HepG2 (cell line): ENCODE measurements around the gene TTLL11. TPM values are rescaled to one million over a fixed set of nuclear protein-coding genes. Genes with fewer than 3 reads are reported as not detected.

Source experiments
- KDM5B ChIP-seq: sonication (generic); formaldehyde crosslinking; IDR thresholded peaks from 2 replicates; pipeline ENCODE4 v1.4.0; 2020; ENCODE audit warnings: missing genetic modification reagents, mild to moderate bottlenecking, borderline replicate concordance
- MAZ ChIP-seq, 2 experiments: sonication (generic) in 1 of 2; formaldehyde crosslinking in 1 of 2; IDR thresholded peaks; 2 replicates each; pipeline versions ENCODE4 v1.5.0 to v1.6.1; 2012 to 2020; ENCODE audit warnings: low read depth in 2 of 2, mild to moderate bottlenecking in 2 of 2, borderline replicate concordance in 1 of 2, improper control_type of control experiment in 1 of 2, low read length in 1 of 2, missing genetic modification reagents in 1 of 2, moderate library complexity in 1 of 2
- MIXL1 ChIP-seq: IDR thresholded peaks from 2 replicates; pipeline ENCODE4 v1.6.1; 2016
- POLR2AphosphoS5 ChIP-seq: IDR thresholded peaks from 2 replicates; pipeline ENCODE4 v1.6.1; 2012; ENCODE audit warnings: low read depth, low read length
- RARA ChIP-seq: IDR thresholded peaks from 2 replicates; pipeline ENCODE4 v1.6.1; 2016; ENCODE audit warnings: missing genetic modification reagents, missing compliant biosample characterization
- RNF2 ChIP-seq: fragments of 450-650 bp; conservative IDR thresholded peaks from 2 replicates; pipeline ENCODE4 v1.6.1; 2016; ENCODE audit warnings: low read depth
- SIX1 ChIP-seq: sonication (generic); formaldehyde crosslinking; IDR thresholded peaks from 2 replicates; pipeline ENCODE4 v1.4.0; 2020; ENCODE audit warnings: missing genetic modification reagents, borderline replicate concordance
- SKI ChIP-seq: fragments of 450-650 bp; IDR thresholded peaks from one replicate; pipeline ENCODE4 v1.6.1; 2018; ENCODE audit warnings: mild to moderate bottlenecking; ENCODE audit not compliant: partially characterized antibody
- SOX13 ChIP-seq, 3 experiments: fragments of 450-650 bp in 1 of 3; sonication (generic) in 1 of 3; formaldehyde crosslinking in 1 of 3; IDR thresholded peaks in 2 of 3; conservative IDR thresholded peaks in 1 of 3; 2 replicates each; pipeline versions ENCODE4 v1.5.0 to v1.6.1; 2016 to 2020; ENCODE audit warnings: antibody characterized with exemption in 1 of 3, mild to moderate bottlenecking in 1 of 3, missing compliant biosample characterization in 1 of 3, missing genetic modification reagents in 1 of 3, moderate library complexity in 1 of 3
- ZMAT3 ChIP-seq: sonication (generic); formaldehyde crosslinking; conservative IDR thresholded peaks from 2 replicates; pipeline ENCODE4 v1.7.0; 2021; ENCODE audit warnings: missing genetic modification reagents
- ZMYM4 ChIP-seq: sonication (generic); formaldehyde crosslinking; IDR thresholded peaks from 2 replicates; pipeline ENCODE4 v1.8.1; 2023; ENCODE audit warnings: mild to moderate bottlenecking, missing genetic modification reagents
- ZNF121 ChIP-seq: sonication (generic); formaldehyde crosslinking; IDR thresholded peaks from 2 replicates; pipeline ENCODE4 v1.5.0; 2020; ENCODE audit warnings: mild to moderate bottlenecking, missing genetic modification reagents
- ZNF230 ChIP-seq: sonication (generic); formaldehyde crosslinking; IDR thresholded peaks from 2 replicates; pipeline ENCODE4 v1.4.0; 2020; ENCODE audit warnings: mild to moderate bottlenecking, missing genetic modification reagents
- ZNF451 ChIP-seq: sonication (generic); formaldehyde crosslinking; IDR thresholded peaks from 2 replicates; pipeline ENCODE4 v1.5.0; 2020; ENCODE audit warnings: mild to moderate bottlenecking, missing genetic modification reagents
- ZNF501 ChIP-seq: sonication (generic); formaldehyde crosslinking; IDR thresholded peaks from 2 replicates; pipeline ENCODE4 v1.5.1; 2020; ENCODE audit warnings: mild to moderate bottlenecking, moderate library complexity, missing genetic modification reagents
- ZNF614 ChIP-seq: IDR thresholded peaks from 2 replicates; pipeline ENCODE4 v1.6.1; 2018; ENCODE audit warnings: missing biosample characterization, missing genetic modification reagents, inconsistent platforms, borderline replicate concordance
- ZNF674 ChIP-seq: sonication (generic); formaldehyde crosslinking; IDR thresholded peaks from 2 replicates; pipeline ENCODE4 v1.5.0; 2020; ENCODE audit warnings: low read depth, mild to moderate bottlenecking, missing genetic modification reagents
- ZNF766 ChIP-seq: sonication (generic); formaldehyde crosslinking; IDR thresholded peaks from 2 replicates; pipeline ENCODE4 v1.5.0; 2020; ENCODE audit warnings: missing genetic modification reagents, borderline replicate concordance
- polyA plus RNA-seq, 8 experiments: library from polyadenylated mRNA; depleted of rRNA in 3 of 8; stranded (reverse) in 7 of 8; unstranded in 1 of 8; fragments of >200 nt; fragmentation: Illumina TruSeq in 4 of 8; extraction: Trizol in 4 of 8; gene quantifications; 2 replicates each; pipeline versions ENCODE4 v1.2.1 to v1.2.3, GENCODE V29; 2011 to 2016; ENCODE audit warnings: low read depth in 4 of 8, missing spikeins in 1 of 8, mixed read lengths in 1 of 8; ENCODE audit not compliant: insufficient read depth in 1 of 8
- total RNA-seq, 5 experiments: library from RNA; depleted of rRNA; stranded (reverse); fragments of >200 nt; fragmentation: Illumina TruSeq; extraction: Trizol; gene quantifications; 2 replicates each; pipeline ENCODE4 v1.2.3, GENCODE V29; 2016; ENCODE audit warnings: low read depth in 1 of 5
- TF ChIP-seq, protein P1 (sequence below): fragments of 450-650 bp; IDR thresholded peaks from 2 replicates; pipeline ENCODE4 v1.6.1; 2017; ENCODE audit warnings: mild to moderate bottlenecking
- TF ChIP-seq, protein P2 (sequence below): sonication (generic); formaldehyde crosslinking; conservative IDR thresholded peaks from 2 replicates; pipeline ENCODE4 v1.5.0; 2020; ENCODE audit warnings: missing genetic modification reagents
- TF ChIP-seq, protein P3 (sequence below): sonication (generic); formaldehyde crosslinking; IDR thresholded peaks from 2 replicates; pipeline ENCODE4 v1.4.0; 2020; ENCODE audit warnings: mild to moderate bottlenecking, low read depth, missing genetic modification reagents

The TTLL11 gene
- total and polyA plus RNA-seq, 2 of the 13 experiments (the other 11 are each of a cell fraction or from before 2014, with no cell fraction given): 4.5 to 5.2 TPM

- TF ChIP-seq, protein P1, sequence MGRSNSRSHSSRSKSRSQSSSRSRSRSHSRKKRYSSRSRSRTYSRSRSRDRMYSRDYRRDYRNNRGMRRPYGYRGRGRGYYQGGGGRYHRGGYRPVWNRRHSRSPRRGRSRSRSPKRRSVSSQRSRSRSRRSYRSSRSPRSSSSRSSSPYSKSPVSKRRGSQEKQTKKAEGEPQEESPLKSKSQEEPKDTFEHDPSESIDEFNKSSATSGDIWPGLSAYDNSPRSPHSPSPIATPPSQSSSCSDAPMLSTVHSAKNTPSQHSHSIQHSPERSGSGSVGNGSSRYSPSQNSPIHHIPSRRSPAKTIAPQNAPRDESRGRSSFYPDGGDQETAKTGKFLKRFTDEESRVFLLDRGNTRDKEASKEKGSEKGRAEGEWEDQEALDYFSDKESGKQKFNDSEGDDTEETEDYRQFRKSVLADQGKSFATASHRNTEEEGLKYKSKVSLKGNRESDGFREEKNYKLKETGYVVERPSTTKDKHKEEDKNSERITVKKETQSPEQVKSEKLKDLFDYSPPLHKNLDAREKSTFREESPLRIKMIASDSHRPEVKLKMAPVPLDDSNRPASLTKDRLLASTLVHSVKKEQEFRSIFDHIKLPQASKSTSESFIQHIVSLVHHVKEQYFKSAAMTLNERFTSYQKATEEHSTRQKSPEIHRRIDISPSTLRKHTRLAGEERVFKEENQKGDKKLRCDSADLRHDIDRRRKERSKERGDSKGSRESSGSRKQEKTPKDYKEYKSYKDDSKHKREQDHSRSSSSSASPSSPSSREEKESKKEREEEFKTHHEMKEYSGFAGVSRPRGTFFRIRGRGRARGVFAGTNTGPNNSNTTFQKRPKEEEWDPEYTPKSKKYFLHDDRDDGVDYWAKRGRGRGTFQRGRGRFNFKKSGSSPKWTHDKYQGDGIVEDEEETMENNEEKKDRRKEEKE: no peak
- TF ChIP-seq RARA (peak; percentile 60; the same call in 1 of the 2 replicates), MIXL1 (CRISPR knock-in tag) (peak; percentile 88), ZMAT3 (CRISPR knock-in tag) (0 out of 2 replicates have a peak, but pooled peaks have one; percentile 47), ZNF230 (peak; percentile 60; the same call in 1 of the 2 replicates), ZNF766 (CRISPR knock-in tag) (no peak), ZNF501 (CRISPR knock-in tag) (peak; percentile 73), ZNF451 (CRISPR knock-in tag) (no peak), ZMYM4 (CRISPR knock-in tag) (peak; percentile 72), ZNF121 (CRISPR knock-in tag) (no peak), ZNF674 (CRISPR knock-in tag) (no peak), SOX13 (IDR thresholded peaks at IDR 0.05) (no peak), SOX13 (CRISPR knock-in tag; conservative IDR thresholded peaks at IDR 0.05 in 1 of 2, IDR thresholded peaks at IDR 0.05 in 1 of 2) (peak in 1 of 2 experiments; percentile 60; a peak in 2 of 4 replicates), SKI (no peak), MAZ (IDR thresholded peaks at IDR 0.05; ENCODE audit: borderline replicate concordance, low read depth, low read length) (no peak), MAZ (CRISPR knock-in tag; IDR thresholded peaks at IDR 0.05; ENCODE audit: low read depth) (no peak), ZNF614 (CRISPR knock-in tag) (0 out of 2 replicates have a peak, but pooled peaks have one; percentile 23), SIX1 (peak; percentile 87), KDM5B (CRISPR knock-in tag) (peak; percentile 25; the same call in 1 of the 2 replicates), POLR2AphosphoS5 (peak; percentile 24; the same call in 1 of the 2 replicates), RNF2 (no peak)
- TF ChIP-seq, protein P2, sequence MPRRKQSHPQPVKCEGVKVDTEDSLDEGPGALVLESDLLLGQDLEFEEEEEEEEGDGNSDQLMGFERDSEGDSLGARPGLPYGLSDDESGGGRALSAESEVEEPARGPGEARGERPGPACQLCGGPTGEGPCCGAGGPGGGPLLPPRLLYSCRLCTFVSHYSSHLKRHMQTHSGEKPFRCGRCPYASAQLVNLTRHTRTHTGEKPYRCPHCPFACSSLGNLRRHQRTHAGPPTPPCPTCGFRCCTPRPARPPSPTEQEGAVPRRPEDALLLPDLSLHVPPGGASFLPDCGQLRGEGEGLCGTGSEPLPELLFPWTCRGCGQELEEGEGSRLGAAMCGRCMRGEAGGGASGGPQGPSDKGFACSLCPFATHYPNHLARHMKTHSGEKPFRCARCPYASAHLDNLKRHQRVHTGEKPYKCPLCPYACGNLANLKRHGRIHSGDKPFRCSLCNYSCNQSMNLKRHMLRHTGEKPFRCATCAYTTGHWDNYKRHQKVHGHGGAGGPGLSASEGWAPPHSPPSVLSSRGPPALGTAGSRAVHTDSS (CRISPR knock-in tag): no peak
- TF ChIP-seq, protein P3, sequence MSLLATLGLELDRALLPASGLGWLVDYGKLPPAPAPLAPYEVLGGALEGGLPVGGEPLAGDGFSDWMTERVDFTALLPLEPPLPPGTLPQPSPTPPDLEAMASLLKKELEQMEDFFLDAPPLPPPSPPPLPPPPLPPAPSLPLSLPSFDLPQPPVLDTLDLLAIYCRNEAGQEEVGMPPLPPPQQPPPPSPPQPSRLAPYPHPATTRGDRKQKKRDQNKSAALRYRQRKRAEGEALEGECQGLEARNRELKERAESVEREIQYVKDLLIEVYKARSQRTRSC (CRISPR knock-in tag): no peak
Measured at GRCh38 chr9:121990600-121991306, 102.4 kb downstream of the TTLL11 start (continued).
